Measurements from ENCODE around the gene SLC38A5.
"Not testable (repeated sequence)": the region's sequence is repeated elsewhere in the genome, so short reads cannot be mapped to it uniquely, and the experiment has no call there.

Gene SLC38A5

DNA sequence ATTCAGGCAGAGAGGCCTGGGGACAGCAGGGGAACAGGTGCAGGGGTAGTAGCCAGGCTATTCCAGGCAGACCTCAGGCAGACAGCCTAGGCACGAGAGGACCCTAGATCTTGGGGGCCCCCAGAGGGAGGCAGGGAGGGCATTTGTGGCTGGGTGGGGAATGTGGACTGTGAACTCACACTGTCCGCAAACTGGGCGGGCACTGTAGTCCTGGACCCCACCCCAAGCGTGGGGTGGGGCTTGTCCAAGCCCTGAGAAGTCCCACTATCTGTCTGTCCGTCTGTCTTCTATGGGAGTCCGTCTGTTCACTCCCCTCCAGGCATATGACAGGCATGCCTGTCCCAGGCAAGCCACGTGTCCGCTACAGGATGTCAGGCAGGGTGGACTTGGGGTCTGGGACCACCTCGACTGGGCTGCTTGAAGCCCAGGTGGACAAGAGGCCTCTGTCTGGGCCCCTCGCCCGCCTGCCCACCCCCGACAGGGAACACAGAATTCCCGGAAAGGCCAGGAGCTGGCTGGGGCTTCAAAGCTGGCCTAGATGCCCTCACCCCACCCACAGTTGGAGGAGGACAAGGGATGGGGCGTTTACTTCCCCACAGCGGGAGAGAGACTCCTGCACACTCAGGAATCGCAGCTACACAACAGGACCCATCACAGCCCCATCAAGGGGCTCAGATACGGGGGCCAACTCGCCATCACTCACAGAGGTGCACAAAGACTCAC, at the start of gene SLC38A5:
TSS of gene SLC38A5 (minus strand) at position 151 of the 723 bp plus-strand sequence. CDS start 2,336 bp downstream, outside the sequence.
- DNase-seq, result peak in 1 of 2 experiments; percentile 24

DNA sequence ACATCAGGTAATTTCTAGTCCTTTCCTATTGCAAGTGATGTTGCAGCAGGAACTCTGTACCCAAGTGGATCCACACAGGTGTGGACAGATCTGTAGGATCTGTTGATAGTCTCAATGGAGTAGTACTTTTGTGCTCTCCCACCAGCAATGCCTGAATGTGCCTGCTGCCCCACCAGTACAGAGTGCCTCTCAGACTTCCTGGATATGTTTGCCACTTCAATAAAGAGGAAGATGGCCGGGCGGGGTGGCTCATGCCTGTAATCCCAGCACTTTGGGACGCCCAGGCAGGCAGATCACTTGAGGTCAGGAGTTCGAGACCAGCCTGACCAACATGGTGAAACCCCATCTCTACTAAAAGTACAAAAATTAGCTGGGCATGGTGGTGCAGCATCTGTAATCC, 49.4 kb upstream of the SLC38A5 start:
- DNase-seq, result not testable (repeated sequence)

DNA sequence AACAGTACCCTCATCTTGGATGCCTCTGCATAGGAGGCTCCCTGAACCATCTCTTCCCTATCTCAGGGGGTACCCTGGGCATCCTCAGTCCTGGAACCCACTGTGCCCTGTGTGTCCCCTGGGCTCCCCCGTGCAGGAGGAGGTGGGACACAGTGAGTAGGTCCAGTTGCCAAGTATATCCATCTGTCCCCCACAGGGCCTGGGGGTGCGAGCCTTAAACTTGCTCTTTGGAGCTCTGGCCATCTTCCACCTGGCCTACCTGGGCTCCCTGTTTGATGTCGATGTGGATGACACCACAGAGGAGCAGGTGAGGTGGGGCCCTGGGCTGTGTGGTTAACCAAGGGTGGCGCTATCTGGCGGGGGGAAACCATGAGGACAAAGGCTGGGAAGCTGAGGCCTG, 46.9 kb upstream of the SLC38A5 start:
- DNase-seq, result no peak

DNA sequence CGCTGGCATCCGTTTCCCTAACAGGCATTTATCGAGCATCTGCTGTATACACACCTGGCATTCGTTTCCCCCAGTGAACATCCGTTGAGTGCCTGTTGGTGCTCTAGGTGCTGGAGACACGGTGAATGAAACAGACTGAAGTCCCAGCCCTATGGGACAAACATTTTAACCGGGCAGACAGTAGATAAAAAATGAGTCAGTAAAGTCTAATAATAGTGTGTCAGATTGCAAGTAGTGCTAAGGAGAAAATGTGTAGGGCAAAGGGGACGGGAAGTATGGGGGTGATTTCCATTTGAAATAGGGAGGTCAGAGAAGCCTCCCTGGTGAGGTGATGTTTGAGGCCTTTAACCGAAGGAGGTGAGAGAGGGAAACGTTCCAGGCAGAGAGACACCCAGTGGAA, 46.2 kb upstream of the SLC38A5 start:
- no peak for DNase-seq

DNA sequence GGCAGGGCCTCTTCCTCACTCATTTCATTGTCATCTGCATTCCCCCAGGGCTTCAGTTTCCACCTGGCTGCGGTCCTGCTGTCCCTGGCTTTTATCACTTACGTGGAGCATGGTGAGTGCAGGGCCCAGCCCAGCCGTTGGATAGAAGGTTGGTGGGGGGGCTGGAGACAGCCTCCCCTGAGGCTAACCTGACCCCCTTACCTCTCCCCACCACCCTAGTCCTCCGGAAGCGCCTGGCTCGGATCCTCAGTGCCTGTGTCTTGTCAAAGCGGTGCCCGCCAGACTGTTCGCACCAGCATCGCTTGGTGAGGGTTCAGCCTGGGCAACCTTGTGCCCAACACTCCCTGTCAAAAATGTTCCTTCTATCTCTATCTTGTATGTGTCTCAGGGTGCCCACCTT, 45.8 kb upstream of the SLC38A5 start:
- DNase-seq, result no peak

DNA sequence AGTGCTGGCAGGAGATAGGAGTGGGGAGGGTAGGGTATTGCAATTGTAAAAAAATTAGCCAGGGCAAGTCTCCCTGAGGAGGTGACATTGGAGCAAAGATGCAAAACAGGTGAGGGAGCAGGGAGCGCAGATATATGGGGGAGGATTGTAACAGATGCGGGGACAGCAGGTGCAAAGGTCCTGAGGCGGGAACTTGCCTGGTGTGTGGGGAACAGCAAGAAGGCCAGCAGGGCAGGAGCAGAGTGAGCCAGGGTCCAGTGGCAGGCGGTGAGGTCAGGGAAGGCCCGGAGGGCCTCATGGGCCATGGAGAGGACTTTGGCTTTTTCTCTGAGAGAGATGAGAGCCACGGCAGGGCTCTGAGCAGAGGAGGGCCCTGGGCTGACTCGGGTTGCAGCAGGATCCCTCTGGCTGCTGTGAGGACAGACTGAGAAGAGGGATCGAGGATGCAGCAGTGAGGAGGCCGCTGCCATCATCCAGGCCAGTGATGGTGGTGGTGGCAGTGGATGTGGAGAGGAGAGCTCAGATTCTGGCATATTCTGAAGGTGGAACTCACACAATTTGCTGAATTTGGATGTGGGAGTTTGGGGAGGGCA, 44.9 kb upstream of the SLC38A5 start:
- DNase-seq, result no peak

DNA sequence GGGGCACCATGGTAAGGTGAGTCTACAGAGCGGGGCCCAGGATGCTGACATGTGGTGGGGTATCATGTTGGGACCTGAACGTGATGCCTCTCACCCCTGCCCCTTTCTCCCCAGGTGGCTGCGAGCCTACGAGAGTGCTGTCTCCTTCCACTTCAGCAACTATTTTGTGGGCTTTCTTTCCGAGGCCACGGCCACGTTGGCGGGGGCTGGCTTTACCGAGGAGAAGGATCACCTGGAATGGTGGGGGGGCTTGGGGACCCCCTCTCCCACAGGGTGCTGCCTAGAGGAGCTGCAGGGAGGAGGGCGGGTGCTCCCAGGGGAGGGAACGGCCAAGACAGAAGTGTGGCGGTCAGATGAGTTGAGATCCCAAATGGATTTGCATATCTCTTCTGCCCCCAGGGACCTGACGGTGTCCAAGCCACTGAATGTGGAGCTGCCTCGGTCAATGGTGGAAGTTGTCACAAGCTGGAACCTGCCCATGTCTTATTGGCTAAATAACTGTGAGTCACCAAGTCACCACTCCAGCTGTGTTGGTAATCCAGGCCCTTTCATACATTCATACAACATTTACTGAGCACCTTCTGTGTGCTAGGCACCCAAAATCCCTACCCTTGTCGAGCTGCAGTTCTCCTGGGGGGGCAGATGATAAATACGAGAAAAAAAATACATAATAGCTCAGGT, 44.2 kb upstream of the SLC38A5 start:
- DNase-seq, result no peak

DNA sequence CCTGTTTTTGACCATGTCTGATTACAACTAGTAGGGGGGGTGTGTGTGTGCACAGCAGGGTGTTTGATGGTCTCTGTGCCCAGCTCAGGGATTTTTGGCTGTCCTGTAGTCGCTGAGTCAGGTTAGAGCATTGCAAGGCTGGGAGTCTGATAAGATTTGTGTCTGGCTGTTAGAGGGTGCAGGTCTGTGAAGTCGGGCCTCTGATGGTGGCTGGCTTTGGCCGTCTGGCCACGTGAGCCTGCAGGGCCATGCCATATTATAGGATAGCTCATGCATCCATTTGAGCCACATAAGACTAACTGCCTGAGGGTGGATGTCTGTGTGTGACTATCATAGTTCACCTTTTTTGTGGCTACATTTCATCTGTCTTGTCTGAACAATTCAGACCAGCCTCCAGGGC, 43.6 kb upstream of the SLC38A5 start:
- DNase-seq, result no peak

DNA sequence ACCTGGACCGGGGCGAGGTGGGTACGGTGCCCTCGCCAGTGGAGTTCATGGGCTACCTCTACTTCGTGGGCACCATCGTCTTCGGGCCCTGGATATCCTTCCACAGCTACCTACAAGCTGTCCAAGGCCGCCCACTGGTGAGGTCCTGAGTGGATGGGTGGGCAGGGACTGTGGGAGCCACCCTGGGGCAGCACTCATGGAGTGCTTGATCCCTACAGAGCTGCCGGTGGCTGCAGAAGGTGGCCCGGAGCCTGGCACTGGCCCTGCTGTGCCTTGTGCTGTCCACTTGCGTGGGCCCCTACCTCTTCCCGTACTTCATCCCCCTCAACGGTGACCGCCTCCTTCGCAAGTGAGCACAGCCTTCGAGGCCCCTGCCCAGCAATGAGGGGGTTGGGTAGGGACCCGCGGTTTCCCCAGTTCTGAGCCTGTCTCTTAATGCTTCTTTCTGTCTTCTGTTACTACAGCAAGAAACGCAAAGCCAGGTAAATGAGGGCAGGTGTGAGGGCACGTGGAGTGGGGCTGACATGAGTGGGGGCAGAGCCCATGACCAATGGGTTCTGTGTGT, 42.4 kb upstream of the SLC38A5 start:
- DNase-seq, result no peak

DNA sequence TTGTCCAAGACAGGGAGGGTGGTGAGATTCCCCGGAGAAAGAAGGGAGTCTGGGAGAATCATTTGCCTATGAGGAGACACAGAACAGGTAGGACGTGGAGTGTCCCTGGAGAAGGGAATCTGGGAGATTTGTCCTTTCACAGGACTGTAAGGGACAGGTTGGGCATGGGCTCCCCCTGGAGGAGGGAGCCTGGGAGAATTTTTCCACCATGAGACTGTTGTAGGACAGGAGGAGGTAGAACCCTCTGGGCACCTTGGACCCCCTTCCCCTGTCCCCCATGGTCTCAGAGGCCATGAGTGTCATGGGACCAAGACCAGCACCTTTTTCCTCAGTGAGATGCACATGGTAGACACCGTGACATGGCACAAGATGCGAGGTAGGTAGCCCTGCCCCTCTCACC, 41.5 kb upstream of the SLC38A5 start:
- peak in 1 of 2 experiments; percentile 31 for DNase-seq

DNA sequence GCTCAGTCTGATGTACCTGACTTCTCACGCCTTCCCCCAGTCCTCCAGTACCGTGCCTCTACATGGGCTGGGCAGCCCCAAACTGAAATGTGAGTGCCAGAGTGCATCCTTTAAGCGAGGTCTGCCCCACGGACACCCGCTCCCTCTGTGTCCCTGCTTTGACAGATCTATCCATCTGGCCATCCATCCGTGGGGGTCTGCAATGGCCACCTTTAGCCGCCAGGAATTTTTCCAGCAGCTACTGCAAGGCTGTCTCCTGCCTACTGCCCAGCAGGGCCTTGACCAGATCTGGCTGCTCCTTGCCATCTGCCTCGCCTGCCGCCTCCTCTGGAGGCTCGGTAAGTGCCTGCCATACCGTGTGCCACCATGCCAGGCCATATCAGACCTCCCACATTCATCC, 39.6 kb upstream of the SLC38A5 start:
- no peak for DNase-seq

DNA sequence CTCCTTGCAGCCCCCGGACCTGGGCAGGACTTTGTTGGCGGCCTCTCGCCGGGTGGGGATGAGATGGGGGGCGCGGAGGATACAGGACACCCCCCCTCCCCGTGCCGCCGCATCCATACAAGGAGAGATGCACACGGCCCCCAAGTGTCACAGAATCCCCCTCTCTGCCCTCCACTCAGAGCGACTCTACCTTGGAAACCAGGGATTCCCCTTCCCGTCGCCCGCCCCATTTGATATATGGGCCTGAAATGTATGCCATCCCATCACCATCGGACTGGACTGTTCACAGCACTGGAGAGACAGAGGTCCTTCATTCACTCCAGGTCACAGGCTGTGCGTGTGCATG, 39.2 kb upstream of the SLC38A5 start:
- peak in 1 of 2 experiments; percentile 25 for DNase-seq

DNA sequence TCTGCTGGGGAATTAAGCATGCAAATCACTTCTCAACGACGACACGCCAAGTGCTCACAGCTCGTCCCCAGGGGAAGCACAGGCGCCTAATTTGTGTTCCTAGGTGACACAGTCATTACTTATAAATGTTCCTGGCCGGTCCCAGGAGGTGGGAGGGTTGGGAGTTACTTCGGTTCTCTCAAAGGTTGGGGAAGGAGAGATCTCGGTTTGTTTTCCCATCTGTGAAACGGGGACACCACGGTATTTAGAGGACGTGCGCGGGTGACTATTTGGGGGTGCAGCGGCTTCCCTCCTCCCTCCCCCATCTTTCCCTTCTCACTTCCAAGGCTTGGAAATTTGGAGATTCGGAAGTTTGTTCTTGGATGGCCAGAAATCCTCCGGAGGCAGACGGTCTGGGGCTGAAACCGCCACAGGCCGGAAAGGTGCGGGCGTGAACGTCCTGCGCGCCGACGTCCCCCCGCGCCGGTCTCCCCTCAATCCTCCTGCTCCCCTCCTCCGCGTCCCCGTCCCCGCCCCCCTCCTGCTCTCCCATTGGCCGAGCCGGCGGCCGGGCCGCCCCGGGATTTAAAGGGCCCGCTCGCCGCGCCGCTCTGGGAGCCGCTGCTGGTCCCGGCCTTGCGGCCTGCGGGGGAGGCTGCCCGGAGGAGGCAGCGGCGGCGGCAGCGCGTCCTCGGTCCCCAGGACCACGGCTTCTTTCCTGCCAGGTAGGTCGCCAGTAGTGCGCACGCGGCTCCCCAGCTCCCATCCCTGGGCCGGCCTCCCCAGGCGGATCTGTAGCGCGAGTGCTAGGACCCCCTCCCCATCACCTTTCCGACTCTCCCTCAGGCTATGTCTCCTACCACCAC, 38.6 kb upstream of the SLC38A5 start, which contains the start of gene PORCN:
TSS of gene PORCN (plus strand) at position 593 of the 845 bp plus-strand sequence. CDS start 829 bp downstream, outside the sequence.
- DNase-seq, result peak; percentile 59 to 81

DNA sequence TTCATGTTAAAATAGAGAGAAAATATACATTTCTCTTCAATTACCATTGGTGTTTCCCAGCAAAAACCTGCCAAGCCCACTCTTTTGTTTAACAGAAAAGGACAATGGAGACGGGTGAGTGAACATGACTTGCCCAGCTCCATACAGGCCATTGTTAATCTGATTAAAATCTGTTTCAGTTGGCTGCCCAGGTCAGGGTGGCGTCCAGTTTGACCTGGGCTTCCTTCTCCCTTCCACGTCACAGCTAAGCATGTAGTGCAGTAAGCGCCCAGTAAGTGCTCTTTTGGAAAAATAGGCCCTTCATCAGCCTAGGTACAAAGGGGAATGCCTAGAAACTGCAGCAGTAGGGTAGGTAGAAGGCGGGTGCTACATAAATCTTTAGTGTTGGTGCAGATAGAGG, 37.2 kb upstream of the SLC38A5 start:
- no peak for DNase-seq

DNA sequence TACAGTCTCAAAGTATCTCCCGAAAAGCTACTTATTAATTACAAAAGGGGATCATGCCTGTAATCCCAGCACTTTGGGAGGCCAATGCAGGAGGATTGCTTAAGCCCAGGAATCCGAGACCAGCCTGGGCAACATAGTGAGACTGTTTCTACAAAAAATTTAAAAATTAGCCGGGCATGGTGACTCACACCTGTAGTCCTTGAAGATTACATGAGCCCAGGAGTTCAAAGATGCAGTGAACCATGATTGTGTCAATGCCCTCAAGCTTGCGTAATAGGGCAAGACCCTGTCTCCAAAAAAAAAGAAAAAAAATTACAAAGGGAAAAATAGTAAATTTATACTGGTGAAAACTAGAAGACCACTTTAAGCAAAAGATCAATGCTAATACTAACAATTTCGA, 35.4 kb upstream of the SLC38A5 start:
- DNase-seq, result no peak

DNA sequence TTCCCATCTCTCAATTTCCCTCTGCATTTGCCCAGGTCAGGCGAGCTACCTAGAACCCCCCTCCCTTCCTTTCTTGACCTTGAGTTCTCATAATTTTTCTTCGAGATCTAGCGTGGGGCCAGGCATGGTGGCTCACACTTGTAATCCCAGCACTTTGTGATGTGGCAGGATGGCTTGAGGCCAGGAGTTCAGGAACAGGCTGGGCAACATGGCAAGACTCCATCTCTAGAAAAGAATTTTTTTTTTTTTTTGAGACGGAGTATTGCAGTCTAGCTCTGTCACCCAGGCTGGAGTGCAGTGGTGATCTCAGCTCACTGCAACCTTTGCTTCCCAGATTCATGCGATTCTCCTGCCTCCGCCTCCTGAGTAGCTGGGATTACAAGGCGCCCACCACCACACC, 34.2 kb upstream of the SLC38A5 start:
- DNase-seq, result no peak

DNA sequence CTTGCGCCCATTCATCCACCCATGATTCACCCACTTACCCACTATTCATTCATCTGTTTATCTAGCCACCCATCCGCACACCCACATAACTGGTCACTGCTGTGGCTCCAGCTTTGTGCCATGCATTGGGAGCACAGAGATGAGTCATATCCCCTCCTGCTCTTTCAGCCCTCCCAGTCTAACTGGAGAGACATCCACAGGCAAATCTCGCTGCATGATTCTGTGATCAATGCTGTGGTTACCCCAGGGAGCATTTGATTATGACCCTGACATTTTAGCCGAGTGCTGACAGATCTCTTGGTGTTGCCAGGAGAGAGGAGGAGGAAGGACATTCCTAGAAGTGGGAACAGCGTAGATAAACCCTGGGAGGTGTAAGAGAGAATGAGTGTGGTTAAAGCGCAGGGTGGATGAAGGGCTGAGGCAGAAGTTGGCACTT, 28.3 kb upstream of the SLC38A5 start:
- DNase-seq, result no peak

DNA sequence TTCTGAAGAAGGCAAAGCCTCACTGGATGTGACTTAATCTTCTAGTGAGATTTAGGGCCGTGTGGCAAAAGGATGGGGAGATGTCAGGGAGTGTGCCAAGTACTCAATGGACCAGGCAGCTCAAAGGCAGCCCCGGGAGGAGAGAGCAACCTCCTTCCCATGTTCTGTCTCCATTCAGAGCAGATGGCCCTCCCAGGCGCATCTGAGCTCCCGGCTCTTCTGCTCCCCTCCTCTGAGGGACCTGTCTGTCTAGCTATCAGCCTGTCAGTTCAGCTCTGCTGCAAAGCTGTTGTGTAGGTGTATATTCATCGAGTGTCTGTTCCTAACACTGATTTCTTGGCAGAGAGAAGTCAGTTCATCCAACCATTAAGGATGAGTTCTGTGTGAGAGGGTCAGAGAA, 27.8 kb upstream of the SLC38A5 start:
- peak in 1 of 2 experiments; percentile 10 for DNase-seq

DNA sequence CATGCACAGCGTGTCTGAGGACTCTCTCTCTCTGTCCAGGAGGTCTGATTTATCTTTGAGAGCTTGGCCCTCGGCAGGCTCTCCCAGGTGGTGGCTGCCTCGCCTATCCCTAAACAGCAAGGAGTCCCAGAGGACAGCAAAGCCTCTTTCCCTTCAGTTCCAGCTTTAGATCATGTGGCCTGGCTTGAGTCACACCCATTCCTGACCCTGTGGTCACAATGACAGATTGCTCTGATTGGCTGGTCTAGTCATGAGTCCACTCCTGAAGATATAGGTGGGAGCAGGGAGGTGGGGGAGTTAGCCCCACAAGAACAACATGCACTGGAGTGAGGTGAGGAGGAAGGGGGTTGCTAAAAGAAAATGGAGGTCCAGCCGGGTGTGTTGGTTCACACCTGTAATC, 26.6 kb upstream of the SLC38A5 start:
- no peak for DNase-seq

DNA sequence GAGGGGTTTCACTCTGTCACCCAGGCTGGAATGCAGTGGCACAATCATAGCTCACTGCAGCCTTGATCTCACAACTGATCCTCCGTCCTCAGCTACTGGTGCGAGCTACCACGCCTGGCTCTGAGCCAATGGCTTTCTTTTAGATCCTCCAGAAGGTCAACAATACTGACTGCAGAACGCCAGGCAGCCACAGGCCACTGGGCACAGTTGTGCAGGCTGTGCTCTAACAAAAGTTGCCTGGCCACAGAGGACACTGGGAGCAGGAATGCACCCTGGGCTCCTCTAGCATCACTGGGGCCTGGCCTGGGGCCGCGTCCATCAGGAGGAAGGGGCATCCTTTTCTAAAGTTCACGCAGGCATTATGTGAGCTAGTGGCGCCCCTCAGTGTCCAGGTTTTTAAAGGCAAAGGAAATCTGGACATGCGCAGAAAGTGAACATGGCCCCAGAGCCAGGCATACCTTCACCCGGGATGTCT, 23.9 kb upstream of the SLC38A5 start:
- DNase-seq, result peak; percentile 68 to 75

DNA sequence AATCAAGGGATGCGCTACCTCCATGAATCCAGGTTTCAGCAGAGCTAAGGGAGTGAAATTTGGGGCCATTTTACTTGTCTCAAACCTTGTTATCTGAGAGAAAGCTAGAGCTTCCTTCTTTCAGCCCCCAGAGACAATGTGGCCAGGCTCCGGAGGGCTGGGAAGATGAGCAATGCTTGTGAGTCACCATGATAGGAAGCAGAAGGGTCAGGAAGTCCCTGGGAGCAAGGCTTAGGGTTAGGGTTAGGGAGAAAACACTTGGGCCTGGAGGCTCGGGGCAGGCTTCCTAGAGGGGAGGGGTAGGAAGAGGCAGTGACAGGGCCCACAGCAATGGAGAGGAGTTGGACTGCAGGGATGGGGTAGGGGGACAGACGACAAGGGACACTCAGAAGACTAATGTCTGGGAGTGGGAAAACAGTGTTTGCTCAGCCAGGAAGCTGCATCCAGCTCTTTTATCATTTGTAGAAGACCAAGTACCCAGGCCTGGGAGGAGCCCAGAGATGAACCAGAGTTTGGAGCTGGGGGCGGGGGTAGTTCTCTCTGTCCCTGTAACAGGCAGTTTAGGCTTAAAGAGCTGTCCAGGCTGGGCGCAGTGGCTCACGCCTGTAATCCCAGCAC, 22.3 kb upstream of the SLC38A5 start:
- no peak for DNase-seq

DNA sequence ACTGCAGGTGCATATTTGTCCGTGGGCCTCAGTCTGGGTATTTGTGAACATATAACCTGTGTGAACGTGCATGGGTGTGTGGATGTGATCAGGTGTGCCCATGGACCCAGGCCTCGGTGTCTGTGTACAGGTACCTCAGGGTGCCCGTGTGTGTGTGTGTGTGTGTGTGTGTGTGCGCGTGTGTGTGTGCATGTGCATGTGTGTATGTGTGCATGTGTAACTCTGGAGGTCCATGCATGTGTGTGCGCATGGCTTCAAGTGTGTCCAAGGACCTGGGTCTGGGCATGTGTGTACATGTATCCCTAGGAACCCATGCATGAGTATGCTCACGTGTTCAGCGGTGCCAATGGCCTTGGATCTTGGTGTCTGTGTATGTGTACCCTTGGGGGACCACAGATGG, 21.7 kb upstream of the SLC38A5 start:
- DNase-seq, result no peak

Data from NCI-H524 (cell line).